ENCODE measurements around the gene AAK1. TPM values are rescaled to one million over a fixed set of nuclear protein-coding genes. Genes with fewer than 3 reads are reported as not detected.

Gene AAK1
- total and polyA plus RNA-seq, 7 experiments from 2014 or later = 71.5 to 253 (median 191) TPM

DNA sequence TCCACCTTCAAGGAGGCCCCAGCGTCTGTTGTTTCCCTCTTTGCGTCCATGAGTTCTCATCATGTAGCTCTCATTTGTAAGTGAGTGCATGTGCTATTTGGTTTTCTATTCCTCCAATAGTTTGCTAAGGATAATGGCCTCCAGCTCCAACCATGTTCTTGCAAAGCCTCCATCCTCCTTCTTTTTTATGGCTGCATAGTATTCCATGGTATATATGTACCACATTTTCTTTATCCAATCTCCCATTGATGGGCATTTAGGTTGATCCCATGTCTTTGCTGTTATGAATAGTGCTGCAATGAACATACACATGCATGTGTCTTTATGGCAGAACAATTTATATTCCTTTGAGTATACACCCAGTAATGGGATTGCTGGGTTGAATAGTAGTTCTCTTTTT lies 133.3 kb downstream of the AAK1 start:
- no peaks in the 10 kb centered on the region for H3K4me1 ChIP-seq (ENCODE audit: control insufficient read depth in 2 of 2, insufficient read depth in 2 of 2, low read length in 2 of 2)
- ATAC-seq (no peak), DNase-seq (no peak)
- Mint-ChIP-seq H3K36me3 (peaks cover 41 to 94% (median 80%) of the 10 kb centered on the region in 5 donors), H3K27me3 (no peaks in the 10 kb centered on the region), H3K4me1 (peaks cover 10 to 38% (median 23%) of the 10 kb centered on the region in 7 donors), H3K9me3 (peaks cover 0 to 7% (median 0%) of the 10 kb centered on the region in 11 donors), H3K27ac (peak overlapping the region in 3 of 9 donors; percentile 53 to 87 (median 64)), H3K4me3 (no peak overlapping the region)
- H3K36me3 ChIP-seq (ENCODE audit: control insufficient read depth in 2 of 3, insufficient read depth in 3 of 3, low read length in 3 of 3) = peaks cover 41 to 99% (median 70%) of the 10 kb centered on the region in 3 experiments
- H3K27me3 ChIP-seq (ENCODE audit: control insufficient read depth in 2 of 2, insufficient read depth in 2 of 2, low read length in 2 of 2) = no peaks in the 10 kb centered on the region
- no peak overlapping the region for H3K4me3 ChIP-seq (ENCODE audit: low read length)
- H3K9me3 ChIP-seq (ENCODE audit: control insufficient read depth in 2 of 3, low read length in 3 of 3) = no peaks in the 10 kb centered on the region
- no peak overlapping the region for H3K27ac ChIP-seq (ENCODE audit: low read depth, low read length)
- ChIA-PET POLR2A (interaction anchor here (0.9 kb wide), 1 partner anchor 11 kb away, joined by 3 read pairs; no protein-coding TSS in a partner anchor), CTCF (no interaction called here)
- intact Hi-C loops (cut with micrococcal nuclease) = no loop called here

- Histone ChIP-seq H3K9me3 (ENCODE audit: control insufficient read depth in 2 of 3, low read length in 3 of 3) (no peaks in the 10 kb centered on the region), H3K36me3 (ENCODE audit: control insufficient read depth in 2 of 3, insufficient read depth in 3 of 3, low read length in 3 of 3) (peaks cover 41 to 98% (median 67%) of the 10 kb centered on the region in 3 experiments), H3K27ac (ENCODE audit: low read depth, low read length) (no peak overlapping the region), H3K4me1 (ENCODE audit: control insufficient read depth in 2 of 2, insufficient read depth in 2 of 2, low read length in 2 of 2) (no peaks in the 10 kb centered on the region), H3K4me3 (ENCODE audit: low read length) (no peak overlapping the region), H3K27me3 (ENCODE audit: control insufficient read depth in 2 of 2, insufficient read depth in 2 of 2, low read length in 2 of 2) (no peaks in the 10 kb centered on the region)
- ATAC-seq (no peak), DNase-seq (no peak)
- POLR2A ChIA-PET = interaction anchor here (0.9 kb wide), 1 partner anchor 12 kb away, joined by 3 read pairs; no protein-coding TSS in a partner anchor
- CTCF ChIA-PET = no interaction called here
- no peak overlapping the region for H3K4me3 Mint-ChIP-seq
- H3K27ac Mint-ChIP-seq = peak overlapping the region in 3 of 9 donors; percentile 53 to 87 (median 58)
- intact Hi-C loops (cut with micrococcal nuclease) = no loop called here
- peaks cover 41 to 89% (median 75%) of the 10 kb centered on the region in 5 donors for H3K36me3 Mint-ChIP-seq
- H3K4me1 Mint-ChIP-seq = peaks cover 10 to 38% (median 21%) of the 10 kb centered on the region in 7 donors
- H3K9me3 Mint-ChIP-seq = peaks cover 0 to 7% (median 0%) of the 10 kb centered on the region in 11 donors
- no peaks in the 10 kb centered on the region for H3K27me3 Mint-ChIP-seq
Observed at GRCh38 chr2:69509750-69510140, 133.8 kb downstream of the AAK1 start.

GRCh38 chr2:69509011-69509749 lies 134.4 kb downstream of the AAK1 start:
- Histone ChIP-seq H3K36me3 (ENCODE audit: control insufficient read depth in 2 of 3, insufficient read depth in 3 of 3, low read length in 3 of 3) (peaks cover 40 to 92% (median 61%) of the 10 kb centered on the region in 3 experiments), H3K4me3 (ENCODE audit: low read length) (no peak overlapping the region), H3K9me3 (ENCODE audit: control insufficient read depth in 2 of 3, low read length in 3 of 3) (no peaks in the 10 kb centered on the region), H3K4me1 (ENCODE audit: control insufficient read depth in 2 of 2, insufficient read depth in 2 of 2, low read length in 2 of 2) (no peaks in the 10 kb centered on the region), H3K27me3 (ENCODE audit: control insufficient read depth in 2 of 2, insufficient read depth in 2 of 2, low read length in 2 of 2) (no peaks in the 10 kb centered on the region), H3K27ac (ENCODE audit: low read depth, low read length) (no peak overlapping the region)
- no peaks in the 10 kb centered on the region for H3K27me3 Mint-ChIP-seq
- H3K9me3 Mint-ChIP-seq = peaks cover 0 to 7% (median 0%) of the 10 kb centered on the region in 11 donors
- peaks cover 7 to 32% (median 20%) of the 10 kb centered on the region in 7 donors for H3K4me1 Mint-ChIP-seq
- DNase-seq (no peak), ATAC-seq (no peak)
- CTCF ChIA-PET = no interaction called here
- intact Hi-C loops (cut with micrococcal nuclease) = no loop called here
- H3K4me3 Mint-ChIP-seq = no peak overlapping the region
- peaks cover 37 to 84% (median 69%) of the 10 kb centered on the region in 5 donors for H3K36me3 Mint-ChIP-seq
- POLR2A ChIA-PET = interaction anchor here (0.9 kb wide), 1 partner anchor 12 kb away, joined by 3 read pairs; no protein-coding TSS in a partner anchor
- peak overlapping the region in 7 of 9 donors; percentile 18 to 72 (median 58) for H3K27ac Mint-ChIP-seq

- H3K27ac Mint-ChIP-seq = peak overlapping the region in 6 of 9 donors; percentile 1 to 78 (median 34)
- ATAC-seq = peak; percentile 54
Observed at GRCh38 chr2:69505710-69506109, 137.8 kb downstream of the AAK1 start.

GRCh38 chr2:69501301-69501700 lies 142.2 kb downstream of the AAK1 start:
- Mint-ChIP-seq H3K27me3 (no peaks in the 10 kb centered on the region), H3K4me3 (peak overlapping the region in 3 of 10 donors; percentile 25 to 49 (median 27)), H3K4me1 (peaks cover 18 to 45% (median 26%) of the 10 kb centered on the region in 7 donors), H3K36me3 (peaks cover 8 to 46% (median 21%) of the 10 kb centered on the region in 5 donors), H3K9me3 (peaks cover 0 to 7% (median 0%) of the 10 kb centered on the region in 11 donors), H3K27ac (peak overlapping the region in 7 of 9 donors; percentile 49 to 94 (median 89))
- Histone ChIP-seq H3K27me3 (ENCODE audit: control insufficient read depth in 2 of 2, insufficient read depth in 2 of 2, low read length in 2 of 2) (no peaks in the 10 kb centered on the region), H3K9me3 (ENCODE audit: control insufficient read depth in 2 of 3, low read length in 3 of 3) (no peaks in the 10 kb centered on the region), H3K36me3 (ENCODE audit: control insufficient read depth in 2 of 3, insufficient read depth in 3 of 3, low read length in 3 of 3) (peaks cover 5 to 37% (median 14%) of the 10 kb centered on the region in 3 experiments), H3K27ac (ENCODE audit: low read depth, low read length) (peak overlapping the region; percentile 15), H3K4me1 (ENCODE audit: control insufficient read depth in 2 of 2, insufficient read depth in 2 of 2, low read length in 2 of 2) (peaks cover 0 to 15% of the 10 kb centered on the region in 2 donors), H3K4me3 (ENCODE audit: low read length) (no peak overlapping the region)
- ATAC-seq (no peak), DNase-seq (no peak)
- intact Hi-C loops (cut with micrococcal nuclease) = loop anchor here in 1 of 2 donors (2.0 kb wide), 1 partner anchor 64 kb away; the partner anchor contains the start of gene NFU1
- ChIA-PET POLR2A (interaction anchor here (0.6 to 2.2 kb wide), 3 partner anchors 10 to 64 kb away, joined by 3 to 15 read pairs (median 6); partner anchors contain the start of gene NFU1), CTCF (interaction anchor here (0.7 kb wide), 1 partner anchor 224 kb away, joined by 3 read pairs; no protein-coding TSS in a partner anchor)

More at GRCh38 chr2:69505710-69506109, 137.8 kb downstream of the AAK1 start:
- Mint-ChIP-seq H3K27me3 (no peaks in the 10 kb centered on the region), H3K9me3 (peaks cover 0 to 5% (median 0%) of the 10 kb centered on the region in 11 donors), H3K4me1 (peaks cover 13 to 48% (median 30%) of the 10 kb centered on the region in 7 donors), H3K4me3 (no peak overlapping the region), H3K36me3 (peaks cover 22 to 62% (median 41%) of the 10 kb centered on the region in 5 donors)
- Histone ChIP-seq H3K9me3 (ENCODE audit: control insufficient read depth in 2 of 3, low read length in 3 of 3) (no peaks in the 10 kb centered on the region), H3K4me1 (ENCODE audit: control insufficient read depth in 2 of 2, insufficient read depth in 2 of 2, low read length in 2 of 2) (peaks cover 0 to 7% of the 10 kb centered on the region in 2 donors), H3K36me3 (ENCODE audit: control insufficient read depth in 2 of 3, insufficient read depth in 3 of 3, low read length in 3 of 3) (peaks cover 17 to 62% (median 36%) of the 10 kb centered on the region in 3 experiments), H3K4me3 (ENCODE audit: low read length) (no peak overlapping the region), H3K27ac (ENCODE audit: low read depth, low read length) (no peak overlapping the region), H3K27me3 (ENCODE audit: control insufficient read depth in 2 of 2, insufficient read depth in 2 of 2, low read length in 2 of 2) (no peaks in the 10 kb centered on the region)
- intact Hi-C loops (cut with micrococcal nuclease) = no loop called here
- DNase-seq = no peak
- ChIA-PET CTCF (no interaction called here), POLR2A (interaction anchor here (1.0 kb wide), 1 partner anchor 69 kb away, joined by 3 read pairs; no protein-coding TSS in a partner anchor)

GRCh38 chr2:69499966-69500365 lies 143.6 kb downstream of the AAK1 start:
- POLR2A ChIA-PET = interaction anchor here (0.9 to 2.2 kb wide), 3 partner anchors 8 to 145 kb away, joined by 3 to 15 read pairs (median 6); partner anchors contain the start of gene NFU1
- no peaks in the 10 kb centered on the region for H3K9me3 ChIP-seq (ENCODE audit: control insufficient read depth in 2 of 3, low read length in 3 of 3)
- H3K27me3 ChIP-seq (ENCODE audit: control insufficient read depth in 2 of 2, insufficient read depth in 2 of 2, low read length in 2 of 2) = no peaks in the 10 kb centered on the region
- intact Hi-C loops (cut with micrococcal nuclease) = loop anchor here in 1 of 2 donors (2.0 kb wide), 1 partner anchor 63 kb away; the partner anchor contains the start of gene NFU1
- Mint-ChIP-seq H3K36me3 (peaks cover 8 to 40% (median 18%) of the 10 kb centered on the region in 5 donors), H3K27ac (peak overlapping the region; percentile 69 to 97 (median 89)), H3K4me1 (peaks cover 18 to 41% (median 26%) of the 10 kb centered on the region in 7 donors), H3K27me3 (no peaks in the 10 kb centered on the region), H3K4me3 (peak overlapping the region in 9 of 10 donors; percentile 8 to 76 (median 58)), H3K9me3 (peaks cover 0 to 4% (median 0%) of the 10 kb centered on the region in 11 donors)
- peaks cover 0 to 15% of the 10 kb centered on the region in 2 donors for H3K4me1 ChIP-seq (ENCODE audit: control insufficient read depth in 2 of 2, insufficient read depth in 2 of 2, low read length in 2 of 2)
- no peak overlapping the region for H3K4me3 ChIP-seq (ENCODE audit: low read length)
- ATAC-seq = peak; percentile 81
- peak in 7 of 9 donors; percentile 34 to 66 (median 55) for DNase-seq
- peak overlapping the region; percentile 61 for H3K27ac ChIP-seq (ENCODE audit: low read depth, low read length)
- peaks cover 4 to 35% (median 9%) of the 10 kb centered on the region in 3 experiments for H3K36me3 ChIP-seq (ENCODE audit: control insufficient read depth in 2 of 3, insufficient read depth in 3 of 3, low read length in 3 of 3)
- CTCF ChIA-PET = interaction anchor here (1.2 kb wide), 1 partner anchor 63 kb away, joined by 4 read pairs; the partner anchor contains the start of gene NFU1
